ENCODE measurements around the gene ANKRD63. TPM values are rescaled to one million over a fixed set of nuclear protein-coding genes. Genes with fewer than 3 reads are reported as not detected.

Gene ANKRD63
- total and polyA plus RNA-seq, 9 of the 15 experiments (the other 6 are each of a cell fraction or from before 2014, with no cell fraction given) = 1.3 to 2.0 (median 1.8) TPM; not detected in 6

- CTCF ChIA-PET (ENCODE audit: low intra/inter-chr PET ratio) = no interaction called here
- H3K4me2 ChIP-seq (ENCODE audit: insufficient read depth, low read length) = no peak overlapping the region
- no TSS peak for BruUV-seq (replicated peaks)
- H3K4me1 ChIP-seq (replicated peaks in 1 of 2; ENCODE audit: control insufficient read depth in 2 of 2, insufficient read depth in 2 of 2, low read length in 2 of 2) = peaks cover 20 to 26% of the 10 kb centered on the region in 2 experiments; a peak in 4 of 5 replicates
- H3K9me3 ChIP-seq (replicated peaks; ENCODE audit: control insufficient read depth, insufficient read depth, low read depth, low read length) = no peaks in the 10 kb centered on the region
- peaks cover 0 to 23% of the 10 kb centered on the region in 2 experiments; a peak in 2 of 5 replicates for H3K27me3 ChIP-seq (ENCODE audit: control insufficient read depth in 2 of 2, insufficient read depth in 2 of 2, low read length in 2 of 2)
- in situ Hi-C loops (cut with MboI) (no loop called here), intact Hi-C loops (cut with micrococcal nuclease) (no loop called here)
- WGBS (ENCODE audit: insufficient coverage, low coverage, missing lambda C conversion rate) = 30% methylated on average over 8 of the region's 9 CpGs
- H3K36me3 ChIP-seq (ENCODE audit: control insufficient read depth, insufficient read depth, low read length) = no peaks in the 10 kb centered on the region
- FAIRE-seq (peak; percentile 15), DNase-seq (ENCODE audit: extremely low read depth in 1 of 4, low spot score in 3 of 4) (no peak), ATAC-seq (no peak)
- no peaks in the 10 kb centered on the region for H3K9me1 ChIP-seq (ENCODE audit: control insufficient read depth, insufficient read depth, low read length)
- no peak overlapping the region for H3K4me3 ChIP-seq
- POLR2A ChIA-PET = interaction anchor here (1.1 to 1.2 kb wide), 2 partner anchors 16 to 385 kb away, joined by 3 read pairs; no protein-coding TSS in a partner anchor
- H3K79me2 ChIP-seq (ENCODE audit: control insufficient read depth, insufficient read depth, low read length) = no peaks in the 10 kb centered on the region
- no peak for TF ChIP-seq CTCF (IDR thresholded peaks at IDR 0.05 in 2 of 3, conservative IDR thresholded peaks at IDR 0.05 in 1 of 3; ENCODE audit: insufficient read depth in 2 of 3, low read depth in 1 of 3, low read length in 3 of 3)
- TF ChIP-seq TAF1 (IDR thresholded peaks at IDR 0.05; ENCODE audit: control insufficient read depth, extremely low read depth, insufficient read depth, low read length, severe bottlenecking) = no peak
- TF ChIP-seq MTA1 (IDR thresholded peaks at IDR 0.05; ENCODE audit: borderline replicate concordance) = no peak
- no peak overlapping the region for H3K27ac ChIP-seq (ENCODE audit: extremely low read depth, low read depth, low read length)
- no peaks in the 10 kb centered on the region for H4K20me1 ChIP-seq (replicated peaks; ENCODE audit: control insufficient read depth, insufficient read depth, low read length)
- H3K9ac ChIP-seq (ENCODE audit: insufficient read depth in 1 of 2, low read depth in 2 of 2, low read length in 2 of 2) = 0 out of 4 replicates have a peak overlapping the region, but pooled peaks of 1 of the 2 experiments have one; percentile 61
- no peak overlapping the region for H2AFZ ChIP-seq (ENCODE audit: low read depth, low read length)
Measured at GRCh38 chr15:40245666-40246450, 37.0 kb downstream of the ANKRD63 start.

Data from K562 (cell line).